OCI-LY1 (cell line): ENCODE data around the gene ZFYVE27.

ENCODE experiments used
- H2AFZ ChIP-seq: fragments of 200-600 bp; sonication (generic), shearing (Covaris generic); 2 replicates; pipeline ENCODE4 v1.6.0; 2014; ENCODE audit warnings: antibody characterized with exemption, mild to moderate bottlenecking, low read length
- H3F3A ChIP-seq: fragments of 200-600 bp; sonication (generic), shearing (Covaris generic); 2 replicates; pipeline ENCODE4 v1.6.0; 2014; ENCODE audit warnings: mild to moderate bottlenecking, antibody characterized with exemption, low read length, moderate library complexity; ENCODE audit not compliant: insufficient read depth
- H3K27ac ChIP-seq: fragments of 200-600 bp; sonication (generic); 2 replicates; pipeline ENCODE4 v1.5.1; 2014; ENCODE audit warnings: low read length, mixed run types, mild to moderate bottlenecking, low read depth; ENCODE audit not compliant: poor library complexity, severe bottlenecking
- H3K27me3 ChIP-seq: fragments of 200-600 bp; sonication (generic); 2 replicates; pipeline ENCODE4 v1.6.0; 2014; ENCODE audit warnings: antibody characterized with exemption, mild to moderate bottlenecking, low read length, moderate library complexity; ENCODE audit not compliant: insufficient read depth
- H3K36me3 ChIP-seq: fragments of 200-600 bp; sonication (generic); 2 replicates; pipeline ENCODE4 v1.6.1; 2014; ENCODE audit warnings: mild to moderate bottlenecking, antibody characterized with exemption, low read length, moderate library complexity, mixed read lengths; ENCODE audit not compliant: insufficient read depth
- H3K4me1 ChIP-seq: fragments of 200-600 bp; sonication (generic); 2 replicates; pipeline ENCODE4 v1.5.1; 2014; ENCODE audit warnings: mild to moderate bottlenecking, low read length, moderate library complexity; ENCODE audit not compliant: insufficient read depth, severe bottlenecking
- H3K4me2 ChIP-seq: fragments of 200-600 bp; sonication (generic), shearing (Covaris generic); 2 replicates; pipeline ENCODE4 v1.6.1; 2014; ENCODE audit warnings: low read length
- H3K4me3 ChIP-seq: fragments of 200-600 bp; sonication (generic); 2 replicates; pipeline ENCODE4 v1.5.1; 2014; ENCODE audit warnings: low read length, low read depth, mild to moderate bottlenecking, mixed read lengths; ENCODE audit not compliant: poor library complexity, severe bottlenecking
- H3K79me2 ChIP-seq: fragments of 200-600 bp; shearing (Covaris generic); 2 replicates; pipeline ENCODE4 v1.6.1; 2016; ENCODE audit warnings: mixed run types, low read length, mixed read lengths; ENCODE audit not compliant: insufficient read depth
- H3K9ac ChIP-seq: fragments of 200-600 bp; sonication (generic), shearing (Covaris generic); 2 replicates; pipeline ENCODE4 v1.6.1; 2014; ENCODE audit warnings: mild to moderate bottlenecking, low read length, mixed read lengths
- H3K9me2 ChIP-seq: fragments of 200-600 bp; sonication (generic), shearing (Covaris generic); 2 replicates; pipeline ENCODE4 v1.6.1; 2014; ENCODE audit warnings: low read depth, mild to moderate bottlenecking, low read length, mixed read lengths
- H3K9me3 ChIP-seq: fragments of 200-600 bp; shearing (Covaris generic); 2 replicates; pipeline ENCODE4 v1.6.1; 2014; ENCODE audit warnings: low read length, mixed read lengths
- H4K20me1 ChIP-seq: fragments of 200-600 bp; sonication (generic), shearing (Covaris generic); 2 replicates; pipeline ENCODE4 v1.6.0; 2016; ENCODE audit warnings: mild to moderate bottlenecking, low read length; ENCODE audit not compliant: insufficient read depth
- EZH2 ChIP-seq: fragments of 200-600 bp; sonication (generic), shearing (Covaris generic); IDR thresholded peaks from 2 replicates; pipeline ENCODE4 v1.8.0; 2017; ENCODE audit warnings: borderline replicate concordance, mixed run types, mild to moderate bottlenecking, antibody characterized with exemption, low read length, moderate library complexity, mixed read lengths
- TF ChIP-seq, protein P1 (sequence below): fragments of 200-600 bp; sonication (generic), shearing (Covaris generic); IDR thresholded peaks from 2 replicates; pipeline ENCODE4 v1.5.1; 2017; ENCODE audit warnings: mild to moderate bottlenecking, antibody characterized with exemption, low read length, moderate library complexity, mixed read lengths

The ZFYVE27 gene

DNA sequence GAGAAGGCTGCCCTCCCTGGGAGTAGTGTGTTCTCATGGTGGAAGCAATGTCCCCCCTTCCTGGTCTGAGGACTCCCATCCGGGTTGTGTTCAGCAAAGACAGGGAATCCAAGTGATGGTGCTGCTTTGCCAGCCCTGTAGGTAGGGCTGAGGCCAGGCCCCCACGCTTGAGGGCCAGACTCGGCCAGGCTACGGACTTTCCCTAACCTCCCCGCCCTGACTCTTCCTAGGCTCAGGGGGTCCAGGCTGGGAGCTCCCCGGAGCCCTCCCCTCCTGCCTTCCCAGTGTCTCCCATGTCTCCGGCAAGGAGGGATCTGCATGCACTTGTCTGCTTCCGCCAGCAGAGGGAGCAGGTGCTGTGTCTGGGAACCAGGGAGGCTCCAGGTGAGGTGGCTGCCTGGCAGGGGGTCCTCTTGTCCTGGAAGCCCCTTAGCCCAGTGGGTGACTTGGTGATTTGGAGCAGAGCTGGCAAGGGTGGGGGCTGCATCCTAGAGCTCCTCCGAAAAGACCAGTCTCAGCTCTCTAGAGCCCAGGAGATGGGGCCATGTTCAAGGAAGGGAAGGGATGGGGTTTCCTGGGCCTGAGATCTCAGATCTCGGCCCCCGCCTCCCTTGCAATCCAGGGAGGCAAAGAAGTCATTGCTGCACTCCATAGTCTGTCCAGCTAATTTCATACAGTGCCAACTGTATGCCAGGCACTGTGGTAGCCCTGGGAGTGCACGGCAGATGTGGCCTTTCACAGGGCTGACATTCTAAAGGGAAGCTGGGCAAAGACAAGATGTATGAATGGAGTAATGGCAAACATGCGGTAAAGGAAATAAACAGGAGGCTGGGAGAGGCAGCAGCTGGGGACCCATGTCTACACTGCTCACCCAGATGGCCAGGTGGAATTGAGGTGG lies 55.1 kb downstream of the ZFYVE27 start:
- TF ChIP-seq, protein P1, sequence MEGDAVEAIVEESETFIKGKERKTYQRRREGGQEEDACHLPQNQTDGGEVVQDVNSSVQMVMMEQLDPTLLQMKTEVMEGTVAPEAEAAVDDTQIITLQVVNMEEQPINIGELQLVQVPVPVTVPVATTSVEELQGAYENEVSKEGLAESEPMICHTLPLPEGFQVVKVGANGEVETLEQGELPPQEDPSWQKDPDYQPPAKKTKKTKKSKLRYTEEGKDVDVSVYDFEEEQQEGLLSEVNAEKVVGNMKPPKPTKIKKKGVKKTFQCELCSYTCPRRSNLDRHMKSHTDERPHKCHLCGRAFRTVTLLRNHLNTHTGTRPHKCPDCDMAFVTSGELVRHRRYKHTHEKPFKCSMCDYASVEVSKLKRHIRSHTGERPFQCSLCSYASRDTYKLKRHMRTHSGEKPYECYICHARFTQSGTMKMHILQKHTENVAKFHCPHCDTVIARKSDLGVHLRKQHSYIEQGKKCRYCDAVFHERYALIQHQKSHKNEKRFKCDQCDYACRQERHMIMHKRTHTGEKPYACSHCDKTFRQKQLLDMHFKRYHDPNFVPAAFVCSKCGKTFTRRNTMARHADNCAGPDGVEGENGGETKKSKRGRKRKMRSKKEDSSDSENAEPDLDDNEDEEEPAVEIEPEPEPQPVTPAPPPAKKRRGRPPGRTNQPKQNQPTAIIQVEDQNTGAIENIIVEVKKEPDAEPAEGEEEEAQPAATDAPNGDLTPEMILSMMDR, result peak; percentile 62
- TF ChIP-seq EZH2, result no peak
- Histone ChIP-seq H4K20me1 (no peaks in the 10 kb centered on the region), H3K27ac (no peak overlapping the region), H3K9me2 (no peaks in the 10 kb centered on the region), H3K36me3 (no peaks in the 10 kb centered on the region), H3K27me3 (no peaks in the 10 kb centered on the region), H3F3A (no peaks in the 10 kb centered on the region), H3K4me2 (no peak overlapping the region), H3K4me3 (no peak overlapping the region), H2AFZ (no peak overlapping the region), H3K9me3 (no peaks in the 10 kb centered on the region), H3K9ac (no peak overlapping the region), H3K79me2 (no peaks in the 10 kb centered on the region), H3K4me1 (no peaks in the 10 kb centered on the region)

DNA sequence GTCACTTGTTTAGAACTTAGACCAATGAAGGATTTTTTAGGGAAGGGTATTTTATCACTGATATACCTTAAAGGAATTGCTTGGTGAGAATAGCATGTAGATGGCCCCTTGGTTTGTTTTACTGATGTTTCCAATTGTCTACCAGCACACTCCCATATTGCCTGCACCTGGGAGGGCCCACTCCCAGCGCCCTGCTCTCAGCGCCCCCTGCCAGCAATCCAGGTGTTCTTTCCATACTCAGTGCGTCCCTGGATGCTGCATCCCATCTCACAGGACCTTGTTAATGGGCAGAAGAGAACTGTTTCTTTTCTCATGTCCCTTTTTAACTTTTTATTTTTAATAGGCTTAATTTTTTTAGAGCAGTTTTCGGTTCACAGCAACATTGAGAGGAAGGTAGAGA lies 59.0 kb downstream of the ZFYVE27 start:
- no peak for TF ChIP-seq EZH2
- TF ChIP-seq, protein P1, result no peak
- no peak overlapping the region for H3K4me2 ChIP-seq
- no peak overlapping the region for H3K9ac ChIP-seq
- no peak overlapping the region for H3K4me3 ChIP-seq
- H3F3A ChIP-seq, result no peaks in the 10 kb centered on the region
- H3K79me2 ChIP-seq, result no peaks in the 10 kb centered on the region
- H3K27me3 ChIP-seq, result no peaks in the 10 kb centered on the region
- no peaks in the 10 kb centered on the region for H3K9me3 ChIP-seq
- no peaks in the 10 kb centered on the region for H4K20me1 ChIP-seq
- no peaks in the 10 kb centered on the region for H3K4me1 ChIP-seq
- H3K27ac ChIP-seq, result no peak overlapping the region
- H3K36me3 ChIP-seq, result no peaks in the 10 kb centered on the region; the same call in 1 of the 2 replicates
- H3K9me2 ChIP-seq, result no peaks in the 10 kb centered on the region
- no peak overlapping the region for H2AFZ ChIP-seq

DNA sequence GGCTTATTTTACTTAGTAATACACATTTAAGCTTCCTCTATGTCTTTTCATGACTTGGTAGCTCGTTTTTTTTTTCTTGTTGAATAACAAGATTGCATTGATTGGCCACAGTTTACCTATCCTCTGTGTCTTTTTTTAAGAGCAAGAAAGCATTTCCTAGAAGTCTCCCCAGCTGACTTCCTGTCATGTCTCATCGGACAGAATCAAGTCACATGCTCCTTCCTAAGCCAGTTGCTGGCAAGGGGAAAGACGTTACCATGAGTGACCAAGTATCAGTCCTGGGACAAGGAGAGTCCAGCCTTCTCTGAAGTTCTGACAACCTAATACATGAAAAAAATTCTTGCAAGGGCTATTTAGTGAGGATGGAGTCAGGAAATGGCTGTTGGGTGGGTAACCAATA lies 59.7 kb downstream of the ZFYVE27 start:
- no peaks in the 10 kb centered on the region for H3K27me3 ChIP-seq
- H3K27ac ChIP-seq, result no peak overlapping the region
- TF ChIP-seq, protein P1, result no peak
- TF ChIP-seq EZH2, result no peak
- H3K4me3 ChIP-seq, result no peak overlapping the region
- H3F3A ChIP-seq, result no peaks in the 10 kb centered on the region
- H3K79me2 ChIP-seq, result no peaks in the 10 kb centered on the region
- H3K9me3 ChIP-seq, result no peaks in the 10 kb centered on the region
- no peaks in the 10 kb centered on the region for H4K20me1 ChIP-seq
- no peak overlapping the region for H3K9ac ChIP-seq
- no peaks in the 10 kb centered on the region; the same call in 1 of the 2 replicates for H3K36me3 ChIP-seq
- no peaks in the 10 kb centered on the region for H3K9me2 ChIP-seq
- H2AFZ ChIP-seq, result no peak overlapping the region
- no peak overlapping the region for H3K4me2 ChIP-seq
- H3K4me1 ChIP-seq, result no peaks in the 10 kb centered on the region
